Activated naive CD4-positive, alpha-beta T cell treated with anti-CD3 and anti-CD28 coated beads, Interleukin-2, amount 50 U/mL, for 16 hours (primary cell): ENCODE results near the gene XAGE3.
"Not testable (repeated sequence)": the region's sequence is repeated elsewhere in the genome, so short reads cannot be mapped to it uniquely, and the experiment has no call there.

Experiments
- DNase-seq: peaks from one replicate; pipeline ENCODE4 v3.0.0-alpha.2; 2020

The XAGE3 gene, protein sequence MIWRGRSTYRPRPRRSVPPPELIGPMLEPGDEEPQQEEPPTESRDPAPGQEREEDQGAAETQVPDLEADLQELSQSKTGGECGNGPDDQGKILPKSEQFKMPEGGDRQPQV

DNA sequence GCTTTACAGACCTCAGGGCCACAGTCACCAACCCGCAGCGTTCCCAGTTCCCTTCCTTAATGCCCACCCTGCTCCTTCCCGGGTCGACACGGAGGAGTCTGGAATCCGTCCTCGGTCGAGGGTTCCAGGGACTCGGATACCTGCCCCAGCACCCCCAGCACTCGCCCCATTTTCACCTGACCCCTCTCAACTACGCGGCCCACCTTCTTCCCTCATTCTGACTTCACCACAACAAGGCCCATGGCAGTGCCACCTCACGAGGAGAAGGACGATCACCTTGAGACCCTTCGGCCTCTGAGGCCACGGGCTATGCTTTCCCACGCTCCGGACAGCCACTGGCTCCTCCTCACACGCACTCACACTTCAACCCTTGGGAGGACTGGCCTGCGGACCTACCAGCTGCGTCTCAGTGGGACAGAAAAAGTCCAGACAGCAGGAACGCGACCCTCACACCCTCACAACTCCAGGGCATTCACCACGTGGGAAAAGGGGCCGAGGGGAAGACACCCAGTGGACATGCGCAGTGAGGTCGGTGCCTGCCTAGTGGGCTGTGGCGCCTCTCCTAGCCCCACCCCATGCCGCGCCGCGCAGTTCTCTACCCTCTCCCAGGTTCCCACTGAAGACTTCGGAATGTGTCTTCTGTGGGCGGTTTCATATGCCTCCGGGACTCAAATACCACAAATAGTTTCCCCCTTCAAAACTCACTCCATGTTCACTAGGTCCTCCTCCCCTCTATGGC lies at the start of gene XAGE3:
XAGE3 (minus strand) TSS at position 474 of the 739 bp plus-strand sequence. CDS start 950 bp downstream, outside the sequence.
- DNase-seq = no peak

DNA sequence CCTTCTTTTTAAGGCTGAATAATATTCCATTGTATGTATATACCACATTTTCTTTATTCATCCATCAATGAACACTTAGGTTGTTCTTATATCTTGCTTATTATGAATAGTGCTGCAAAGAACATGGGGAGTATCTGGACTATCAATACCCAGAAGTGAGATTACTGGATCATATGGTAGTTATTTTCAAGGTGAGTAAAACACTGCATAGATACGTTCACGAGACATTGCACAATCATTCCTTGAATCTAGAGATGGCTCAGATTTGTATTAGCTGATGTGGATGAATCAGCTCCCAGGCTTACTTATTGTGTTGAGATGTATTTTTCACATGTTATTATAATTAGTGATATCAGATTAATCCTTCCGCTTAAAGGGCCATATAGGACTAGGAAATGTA lies 46.8 kb upstream of the XAGE3 start:
- not testable (repeated sequence) for DNase-seq

DNA sequence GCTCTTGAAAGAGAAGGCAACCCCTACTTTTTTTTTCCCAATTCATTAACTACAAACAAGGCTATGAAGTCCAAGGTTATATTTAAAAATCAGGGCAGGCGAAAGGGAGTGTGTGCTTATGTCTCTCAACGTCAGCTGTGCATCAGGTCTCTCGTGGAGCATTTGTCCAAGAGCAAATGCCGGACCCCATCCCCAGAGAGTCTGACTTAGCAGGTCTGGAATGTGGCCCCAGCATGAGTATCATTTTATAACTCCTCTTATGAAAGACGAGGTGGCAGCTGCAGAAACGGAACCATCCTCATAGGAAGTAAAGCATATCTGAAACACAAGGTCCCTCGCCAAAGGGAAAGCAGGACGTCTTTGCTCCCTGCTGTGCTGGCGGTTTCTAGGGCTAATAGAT lies 45.8 kb upstream of the XAGE3 start:
- DNase-seq = not testable (repeated sequence)

DNA sequence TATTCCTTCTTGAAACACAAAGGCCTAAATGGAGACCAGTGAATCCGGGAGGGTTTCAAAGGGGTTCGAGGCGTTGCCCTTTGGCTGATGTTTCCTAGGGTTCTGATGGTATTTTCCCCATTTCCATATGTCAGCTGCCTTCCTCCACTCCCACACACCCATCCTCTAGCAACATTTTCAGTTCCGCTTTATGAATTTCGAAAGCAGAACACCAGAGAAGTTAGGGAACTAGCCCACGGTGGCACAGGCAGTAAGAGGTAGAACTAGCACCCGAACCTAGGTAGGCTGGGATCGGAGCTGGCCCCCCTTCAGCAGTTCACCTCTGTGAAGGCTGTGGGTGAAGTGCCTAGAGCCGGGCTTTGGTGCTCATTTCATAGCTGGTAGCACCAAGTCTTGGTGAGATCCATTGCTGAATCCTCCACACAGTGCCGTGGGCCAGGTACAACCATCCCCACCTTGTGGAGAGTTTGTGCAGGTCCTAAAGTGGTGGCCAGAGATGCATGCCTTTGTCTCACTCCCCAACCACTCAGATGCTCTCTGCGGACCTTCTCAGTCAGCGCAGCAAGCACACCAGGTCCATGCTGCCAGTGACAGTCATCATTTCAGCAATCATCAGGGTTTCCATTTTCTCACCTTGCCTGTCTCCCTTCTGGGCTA lies 41.6 kb upstream of the XAGE3 start:
- DNase-seq = not testable (repeated sequence)

DNA sequence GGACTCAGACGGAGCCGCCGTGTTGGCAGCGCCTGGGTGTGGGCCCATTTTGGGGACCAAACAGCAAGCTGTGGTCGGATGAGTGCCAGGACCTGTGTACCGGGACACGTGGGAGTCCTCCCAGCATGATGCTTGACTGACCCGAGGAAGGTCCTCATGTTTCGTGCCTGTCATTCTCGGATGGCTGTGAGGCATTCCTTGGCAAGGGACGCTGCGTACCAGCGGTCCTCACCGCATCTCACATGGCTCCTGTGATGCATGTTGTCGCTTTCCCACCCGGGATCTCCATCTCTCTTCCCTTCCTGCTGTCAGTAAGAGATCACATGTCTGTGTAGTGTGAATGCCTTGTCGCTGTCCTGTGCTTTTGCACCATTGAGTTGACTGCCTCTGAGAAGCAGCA lies 40.0 kb upstream of the XAGE3 start:
- DNase-seq = not testable (repeated sequence)

DNA sequence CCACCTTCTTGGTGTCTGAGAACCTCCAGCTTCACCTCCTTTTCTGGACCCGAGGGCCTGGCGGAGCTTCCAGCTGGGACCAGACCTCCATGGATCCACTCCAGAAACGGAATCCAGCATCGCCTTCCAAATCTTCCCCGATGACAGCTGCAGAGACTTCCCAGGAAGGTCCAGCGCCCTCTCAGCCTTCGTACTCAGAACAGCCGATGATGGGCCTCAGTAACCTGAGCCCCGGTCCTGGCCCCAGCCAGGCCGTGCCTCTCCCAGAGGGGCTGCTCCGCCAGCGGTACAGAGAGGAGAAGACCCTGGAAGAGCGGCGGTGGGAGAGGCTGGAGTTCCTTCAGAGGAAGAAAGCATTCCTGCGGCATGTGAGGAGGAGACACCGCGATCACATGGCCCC lies 39.3 kb upstream of the XAGE3 start:
- DNase-seq = not testable (repeated sequence)

DNA sequence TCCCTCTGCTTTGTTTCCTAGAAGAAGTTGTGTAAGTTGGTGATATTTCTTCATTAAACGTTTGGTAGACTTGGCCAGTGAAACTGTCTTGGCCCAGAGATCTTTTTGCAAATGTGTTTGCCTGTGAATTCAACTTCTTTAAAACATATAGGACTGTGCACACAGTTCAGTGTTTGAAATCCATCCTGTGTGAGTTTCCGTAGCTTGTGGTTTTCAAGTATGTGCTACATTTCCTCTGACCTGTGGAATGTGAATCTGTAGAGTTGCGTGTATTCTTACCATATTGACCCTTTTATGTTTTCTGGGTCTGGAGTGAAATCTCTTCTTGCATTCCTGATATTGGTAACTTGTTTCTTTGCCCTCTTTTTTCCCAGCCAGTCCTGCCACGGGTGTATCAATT lies 38.2 kb upstream of the XAGE3 start:
- not testable (repeated sequence) for DNase-seq

DNA sequence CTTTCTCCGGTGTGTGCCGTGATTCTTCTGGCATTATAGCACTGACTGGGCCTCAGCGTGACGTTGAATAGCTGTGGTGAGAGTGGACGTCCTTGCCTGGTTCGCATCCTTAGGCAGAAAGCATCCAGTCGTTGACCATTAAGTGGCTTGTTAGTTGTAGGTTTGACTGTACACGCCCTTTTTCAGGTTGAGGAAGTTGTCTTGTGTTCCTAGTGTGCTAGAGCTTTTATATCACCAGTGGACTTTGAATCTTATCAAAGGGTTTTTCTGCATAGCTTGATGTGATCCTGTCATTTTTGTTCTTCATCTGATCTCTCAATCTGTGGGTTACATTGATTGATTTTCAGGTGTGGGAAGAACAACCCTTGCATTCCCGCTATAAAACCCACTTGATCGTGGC lies 37.6 kb upstream of the XAGE3 start:
- DNase-seq = not testable (repeated sequence)

DNA sequence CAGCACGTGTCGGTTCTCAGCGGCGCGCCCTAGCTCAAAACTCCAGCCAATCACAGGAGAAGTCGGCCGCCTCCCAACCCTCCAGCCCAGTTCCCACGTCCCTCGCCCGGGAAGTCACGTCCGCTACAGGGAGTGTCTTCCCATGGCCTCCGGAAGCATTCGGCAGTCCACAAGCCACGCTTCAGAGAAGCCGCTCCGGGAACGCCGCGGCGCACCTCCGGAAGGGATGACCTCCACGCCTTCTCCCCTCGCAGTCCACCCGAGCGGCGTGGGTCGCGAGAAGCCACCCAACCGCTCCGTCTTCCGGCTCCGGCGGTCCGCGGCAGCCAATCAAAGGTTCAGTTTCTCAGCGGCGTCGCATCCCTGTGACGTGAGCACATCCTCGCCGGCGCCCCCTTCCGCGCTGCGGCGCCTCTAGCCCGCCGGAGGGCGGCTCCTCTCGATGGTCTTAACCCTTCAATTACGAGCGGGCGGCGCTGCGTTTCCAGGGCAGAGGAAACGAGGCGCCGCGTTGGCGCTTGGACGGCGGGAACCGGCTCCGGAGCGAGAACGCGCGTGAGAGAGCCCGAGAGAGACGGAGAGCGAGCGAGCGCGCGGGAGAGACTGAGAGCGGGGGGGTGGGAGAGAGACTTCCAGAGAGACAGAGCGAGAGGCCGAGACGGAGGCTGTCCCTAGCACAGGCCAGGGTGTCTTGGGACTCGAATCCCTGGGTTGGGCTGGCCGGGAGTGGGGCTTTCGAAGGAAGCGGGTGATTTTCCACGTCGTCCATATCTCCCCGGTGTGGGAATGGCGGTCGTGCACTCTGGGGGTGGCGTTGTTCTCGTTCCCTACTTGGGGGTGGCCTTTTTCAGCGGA lies 29.2 kb upstream of the XAGE3 start, which contains the start of gene FAM156B:
FAM156B (plus strand) TSS at position 476 of the 855 bp plus-strand sequence. CDS start 9,896 bp downstream, outside the sequence.
- DNase-seq = not testable (repeated sequence)

DNA sequence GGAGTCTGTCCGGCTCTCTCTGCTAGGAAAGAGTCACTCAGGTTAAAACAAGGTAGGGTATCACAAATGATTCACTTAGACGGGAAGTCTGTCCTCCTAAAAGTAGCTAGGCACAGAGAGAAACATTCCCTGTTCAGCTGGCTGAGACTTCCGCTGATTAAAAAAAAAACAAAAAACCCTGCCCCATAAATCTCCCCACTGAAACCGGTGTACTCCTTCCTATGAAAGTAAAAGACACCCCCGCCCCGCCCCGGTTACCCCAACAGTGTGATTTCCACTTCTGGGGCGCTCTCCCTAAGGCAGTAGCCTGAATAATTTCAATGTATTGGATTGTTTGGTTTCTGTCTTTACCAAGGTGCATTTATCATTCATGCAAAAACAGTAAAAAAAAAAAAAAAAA lies 28.6 kb upstream of the XAGE3 start:
- not testable (repeated sequence) for DNase-seq

DNA sequence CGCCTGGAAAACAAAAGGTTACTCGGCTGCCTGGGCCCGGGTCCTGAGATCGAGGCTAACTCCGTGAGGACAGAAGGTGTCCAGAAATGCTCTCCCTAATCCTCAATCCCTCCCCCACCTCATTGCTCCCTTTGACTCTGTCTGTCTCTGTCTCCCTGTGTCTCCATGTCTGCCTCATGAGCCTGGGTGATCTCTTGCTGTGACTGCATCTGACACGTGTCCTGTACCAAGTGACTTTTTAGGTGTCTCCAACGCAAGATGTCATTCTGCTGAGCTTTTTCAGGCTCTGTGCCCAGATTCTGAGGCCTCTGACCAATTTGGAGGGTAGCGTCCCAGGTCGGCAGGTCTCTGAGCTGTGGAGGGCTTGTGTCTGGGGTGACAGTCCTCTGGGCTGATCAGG lies 20.2 kb upstream of the XAGE3 start:
- not testable (repeated sequence) for DNase-seq

DNA sequence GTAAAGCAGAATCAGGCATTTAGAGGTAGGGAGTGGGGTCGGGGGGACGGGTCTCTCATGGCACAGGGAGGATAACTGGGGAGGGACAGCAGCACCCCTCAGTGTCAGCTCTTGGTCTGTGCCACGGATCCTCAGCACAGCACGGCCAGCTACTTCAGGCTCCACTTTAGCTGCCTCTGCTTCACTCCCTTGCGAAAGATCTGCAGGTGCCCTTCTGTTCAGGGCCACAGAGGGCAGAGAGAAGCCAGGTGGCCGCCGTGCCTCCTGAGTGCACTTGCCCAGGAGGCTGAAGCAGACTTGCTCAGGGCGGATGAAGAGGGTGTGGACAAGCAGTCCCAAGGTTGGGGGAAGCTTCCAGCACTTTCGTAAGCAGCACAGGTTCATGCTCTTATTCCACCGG lies 19.6 kb upstream of the XAGE3 start:
- DNase-seq = not testable (repeated sequence)

DNA sequence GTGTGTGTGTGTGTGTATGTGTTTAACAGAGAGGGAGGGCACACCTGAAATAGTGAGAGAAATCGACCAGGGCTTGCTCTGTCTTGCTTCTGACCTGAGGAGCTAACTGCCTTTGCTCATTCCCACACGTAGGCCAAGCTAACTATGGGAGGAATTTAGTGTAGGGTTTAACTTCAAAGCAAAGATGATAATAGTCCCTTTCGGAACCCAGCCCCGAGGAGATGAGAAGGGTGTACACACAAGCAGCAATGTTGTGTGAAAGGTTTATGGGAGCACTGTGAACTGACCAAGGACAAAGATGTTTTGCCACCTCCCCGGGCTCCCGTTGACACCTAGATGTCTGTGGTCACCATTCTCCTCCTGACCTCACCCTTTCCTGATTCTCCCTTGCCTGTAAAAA lies 8.5 kb upstream of the XAGE3 start:
- not testable (repeated sequence) for DNase-seq

DNA sequence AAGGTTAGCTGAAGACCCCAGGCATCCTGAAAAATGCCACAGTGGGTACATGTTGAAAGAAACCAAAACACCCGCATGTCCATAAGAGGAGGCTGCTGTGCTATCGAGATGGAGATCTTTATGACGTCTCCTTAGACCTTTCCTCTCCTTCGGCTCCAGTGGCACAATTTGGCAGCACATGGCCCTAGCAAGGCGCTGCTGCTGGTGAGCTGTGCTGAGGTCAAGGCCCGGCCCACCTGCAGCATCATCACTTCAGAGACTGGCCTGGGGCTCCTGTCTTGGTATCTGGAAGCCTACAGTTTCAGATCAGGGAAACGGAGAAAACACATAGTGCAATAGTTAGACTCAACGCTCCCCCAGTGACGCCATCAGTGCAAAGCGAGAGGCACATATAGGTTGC lies 7.6 kb upstream of the XAGE3 start:
- DNase-seq = not testable (repeated sequence)

DNA sequence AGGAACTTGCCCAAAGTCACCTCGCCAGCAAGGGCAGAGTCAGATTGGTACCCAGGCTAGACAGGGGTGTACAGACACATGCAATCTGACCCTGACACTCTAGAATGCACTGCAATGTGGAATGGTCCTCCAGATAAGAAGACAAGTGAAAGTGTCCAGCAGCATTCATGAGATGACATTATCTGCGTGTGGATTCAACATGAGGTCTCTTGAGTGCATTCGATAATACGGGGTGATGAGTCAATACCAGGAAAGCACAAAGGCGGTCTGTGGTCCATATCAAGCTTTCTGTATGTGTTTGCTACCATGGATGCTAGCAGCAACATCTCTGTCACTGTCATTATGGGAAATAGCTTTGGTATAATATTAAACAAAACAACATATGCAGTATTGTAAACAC lies 6.8 kb upstream of the XAGE3 start:
- DNase-seq = no peak

DNA sequence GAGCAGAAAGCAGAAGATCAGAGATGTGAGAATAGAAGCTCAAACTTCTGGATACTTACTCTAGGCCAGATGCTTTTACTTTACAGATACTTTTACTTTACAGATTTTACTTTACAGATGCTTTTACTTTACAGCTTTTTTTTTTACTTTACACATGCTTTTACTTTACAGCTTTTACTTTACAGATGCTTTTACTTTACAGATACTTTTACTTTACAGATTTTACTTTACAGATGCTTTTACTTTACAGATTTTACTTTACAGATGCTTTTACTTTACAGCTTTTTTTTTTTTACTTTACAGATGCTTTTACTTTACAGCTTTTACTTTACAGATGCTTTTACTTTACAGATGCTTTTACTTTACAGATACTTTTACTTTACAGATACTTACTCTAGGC lies 5.9 kb upstream of the XAGE3 start:
- not testable (repeated sequence) for DNase-seq

DNA sequence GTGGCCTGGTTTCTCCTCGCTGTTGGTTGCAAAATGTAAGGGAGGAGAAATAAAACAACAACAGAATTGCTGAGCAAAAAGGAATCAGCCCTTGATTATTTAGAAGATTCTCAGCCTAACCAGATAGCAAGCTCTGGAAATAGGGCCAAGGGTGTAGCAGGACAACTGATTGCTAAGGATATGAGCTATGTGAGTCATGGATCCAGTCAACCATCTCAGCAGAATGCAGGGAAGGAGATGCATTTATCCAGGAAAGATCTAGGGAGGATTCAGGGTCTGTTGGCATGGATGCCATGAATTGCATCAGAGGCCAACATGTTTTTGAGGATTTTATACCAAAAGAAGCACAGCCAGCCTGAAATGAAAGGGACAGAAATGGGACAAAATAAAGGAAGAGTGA lies 2.2 kb upstream of the XAGE3 start:
- DNase-seq = no peak

DNA sequence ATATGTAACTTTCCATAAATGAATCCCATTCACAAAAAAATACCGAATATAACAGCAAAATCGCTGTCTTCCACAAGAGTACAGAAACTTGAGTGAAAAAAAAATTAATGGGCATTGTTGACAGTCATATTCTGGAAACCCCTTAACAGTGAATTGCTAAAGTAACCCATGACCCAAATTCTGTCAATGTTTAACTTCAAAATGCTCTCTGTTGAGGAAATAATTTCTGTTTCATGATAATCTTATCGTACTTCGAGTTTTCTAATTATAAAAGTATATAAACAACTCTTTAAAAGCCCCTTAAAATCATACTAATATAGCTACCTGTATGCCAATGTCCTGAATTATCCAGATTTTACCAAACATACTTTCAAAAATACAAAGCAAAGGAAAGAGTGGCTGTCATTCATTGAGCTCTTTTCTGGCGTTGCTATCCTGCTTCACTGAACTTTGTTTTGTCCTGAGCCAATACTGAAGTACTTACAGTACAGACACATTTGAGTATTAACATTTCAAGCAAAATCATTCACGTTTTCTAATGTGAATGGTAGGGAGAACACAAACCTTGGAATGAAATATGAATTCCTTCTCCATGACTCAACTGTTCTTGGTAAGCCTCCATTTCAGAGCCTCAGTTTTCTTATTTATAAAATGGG lies 2.4 kb downstream of the XAGE3 start:
- DNase-seq = no peak

DNA sequence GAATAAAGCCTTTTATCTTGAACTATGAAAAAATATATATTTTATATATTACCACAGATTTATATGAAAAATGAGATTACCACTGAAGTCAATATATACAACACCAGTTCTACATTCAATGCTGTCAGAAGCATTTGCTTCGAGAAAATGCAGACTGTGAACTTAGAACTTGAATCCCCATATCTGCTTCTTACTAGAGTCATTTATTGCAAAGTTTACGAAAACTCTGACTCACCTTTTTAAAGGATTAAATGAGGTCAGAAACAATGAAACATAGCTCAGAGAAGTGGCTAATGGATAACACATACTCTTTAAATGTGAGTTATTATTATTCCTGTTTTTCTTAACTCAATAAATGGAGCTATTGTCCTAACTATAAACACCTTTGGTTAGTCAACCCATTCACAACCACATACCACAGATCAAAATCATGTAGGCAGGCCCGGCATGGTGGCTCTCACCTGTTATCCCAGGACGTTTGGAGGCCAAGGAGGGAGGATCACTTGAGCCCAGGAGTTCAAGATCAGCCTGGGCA lies 10.8 kb downstream of the XAGE3 start:
- DNase-seq = not testable (repeated sequence)

DNA sequence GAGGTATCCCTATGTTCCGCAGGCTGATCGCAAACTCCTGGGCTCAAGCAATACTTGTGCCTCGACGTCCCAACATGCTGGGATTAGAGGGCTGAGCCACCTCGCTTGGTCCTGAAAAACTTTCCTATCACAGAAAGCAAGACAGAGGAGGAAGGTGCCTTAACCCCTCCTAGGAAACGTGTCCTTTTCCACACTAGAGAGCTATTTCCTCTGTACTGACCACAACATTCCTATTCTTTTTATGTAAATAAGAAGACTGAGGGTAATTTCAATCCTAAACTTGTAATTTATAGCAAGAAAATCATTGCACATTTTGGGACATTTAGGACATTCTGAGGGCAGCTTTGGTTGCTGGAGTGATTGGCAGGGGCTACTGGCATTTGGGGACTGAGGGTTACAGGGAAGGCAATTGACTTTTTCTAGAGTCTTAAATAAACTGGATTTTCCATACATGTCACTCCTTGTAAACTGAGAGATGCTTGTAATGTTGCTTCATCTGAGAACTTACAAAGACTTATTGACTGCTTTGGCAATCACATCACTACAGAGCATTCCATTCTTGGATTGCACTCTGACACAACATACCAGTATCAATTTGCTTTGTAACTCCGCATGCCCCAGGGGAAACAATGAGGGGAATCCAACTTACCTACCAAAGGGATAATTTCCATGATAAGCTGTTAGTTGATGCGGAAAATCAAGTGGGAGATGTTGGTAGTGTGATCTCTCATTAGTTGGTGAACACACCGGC lies 15.6 kb downstream of the XAGE3 start:
- no peak for DNase-seq

DNA sequence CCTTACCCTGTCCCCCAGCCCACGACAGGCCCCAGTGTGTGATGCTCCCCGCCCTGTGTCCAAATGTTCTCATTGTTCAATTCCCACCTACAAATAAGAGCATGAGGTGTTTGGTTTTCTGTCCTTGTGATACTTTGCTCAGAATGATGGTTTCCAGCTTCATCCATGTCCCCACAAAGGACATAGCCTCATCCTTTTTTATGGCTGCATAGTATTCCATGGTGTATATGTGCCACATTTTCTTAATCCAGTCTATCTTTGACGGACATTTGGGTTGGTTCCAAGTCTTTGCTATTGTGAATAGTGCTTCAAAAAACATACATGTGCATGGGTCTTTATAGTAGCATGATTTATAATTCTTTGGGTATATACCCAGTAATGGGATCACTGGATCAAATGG lies 24.3 kb downstream of the XAGE3 start:
- not testable (repeated sequence) for DNase-seq
